Left renal cortex interstitium (tissue), 4 donors: Measurements from ENCODE around the gene PCDHGC5. TPM values are rescaled to one million over a fixed set of nuclear protein-coding genes. Genes with fewer than 3 reads are reported as not detected.
A peak's percentile ranks its signal among the peaks of the same experiment; 100 is the strongest.

ENCODE experiments used
- DNase-seq, 4 donors: peaks; one replicate each; pipeline ENCODE4 v3.0.0-alpha.2; 2013; ENCODE audit warnings: low read depth in 4 of 4, low spot score in 2 of 4, missing footprints in 1 of 4
- polyA plus RNA-seq, 4 donors: library from polyadenylated mRNA; unstranded; fragments of 120-200 nt; gene quantifications; one replicate each; pipeline ENCODE4 v1.2.1, GENCODE V29; 2013; ENCODE audit not compliant: insufficient read length in 4 of 4

Gene PCDHGC5
- polyA plus RNA-seq, result 1 to 10 TPM in 1 of 4 donors, under 1 TPM in 3; 0.22 to 1.1 (median 0.55) TPM

DNA sequence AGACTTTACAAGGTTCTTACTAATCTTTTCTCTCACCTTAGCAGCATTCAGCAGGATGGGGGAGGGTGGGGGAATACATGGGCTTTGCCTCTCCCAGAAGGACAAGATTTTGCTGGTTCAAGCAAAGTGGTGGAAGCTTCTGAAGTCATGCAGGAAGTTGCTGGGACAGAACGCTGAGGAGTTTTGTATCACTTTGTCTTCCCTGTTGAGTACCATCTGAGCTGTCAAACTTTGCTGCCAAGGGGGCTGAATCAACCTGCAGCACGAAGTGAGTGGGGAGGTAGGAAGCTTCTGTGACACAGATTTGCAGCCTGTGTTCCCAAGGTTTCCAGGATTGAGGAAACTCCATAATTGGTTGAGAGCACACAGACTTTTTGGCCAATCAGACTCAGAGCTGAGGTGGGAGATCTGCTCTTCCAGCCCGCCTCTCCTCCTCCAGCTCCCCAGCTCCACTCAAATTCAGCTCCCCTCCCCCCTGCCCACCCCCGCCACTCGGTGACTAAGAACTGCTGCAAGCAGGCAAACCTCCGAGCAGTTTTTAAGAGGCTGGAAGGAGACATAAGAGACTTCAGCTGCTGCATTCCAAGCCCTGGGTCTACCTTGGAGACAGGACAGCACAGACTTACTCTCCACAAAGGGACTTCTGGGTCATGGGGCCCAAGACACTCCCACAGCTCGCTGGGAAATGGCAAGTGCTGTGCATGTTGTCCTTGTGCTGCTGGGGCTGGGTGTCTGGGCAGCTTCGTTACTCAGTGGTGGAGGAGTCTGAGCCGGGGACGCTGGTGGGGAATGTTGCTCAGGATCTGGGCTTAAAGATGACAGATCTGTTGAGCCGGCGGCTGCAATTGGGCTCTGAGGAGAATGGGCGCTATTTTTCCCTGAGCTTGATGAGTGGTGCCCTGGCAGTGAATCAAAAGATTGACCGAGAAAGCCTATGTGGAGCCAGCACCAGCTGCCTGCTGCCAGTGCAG lies at the start of gene PCDHGC5:
Gene PCDHGC5 (plus strand): TSS at position 491 of the 971 bp plus-strand sequence. CDS start 160 bp downstream, at position 651.
- DNase-seq, result no peak

- no peak for DNase-seq
Measured at GRCh38 chr5:141439411-141440141, 49.3 kb upstream of the PCDHGC5 start.

- no peak for DNase-seq
Measured at GRCh38 chr5:141440341-141440740, 48.5 kb upstream of the PCDHGC5 start.

GRCh38 chr5:141441571-141442170 lies 47.2 kb upstream of the PCDHGC5 start:
- no peak for DNase-seq

DNA sequence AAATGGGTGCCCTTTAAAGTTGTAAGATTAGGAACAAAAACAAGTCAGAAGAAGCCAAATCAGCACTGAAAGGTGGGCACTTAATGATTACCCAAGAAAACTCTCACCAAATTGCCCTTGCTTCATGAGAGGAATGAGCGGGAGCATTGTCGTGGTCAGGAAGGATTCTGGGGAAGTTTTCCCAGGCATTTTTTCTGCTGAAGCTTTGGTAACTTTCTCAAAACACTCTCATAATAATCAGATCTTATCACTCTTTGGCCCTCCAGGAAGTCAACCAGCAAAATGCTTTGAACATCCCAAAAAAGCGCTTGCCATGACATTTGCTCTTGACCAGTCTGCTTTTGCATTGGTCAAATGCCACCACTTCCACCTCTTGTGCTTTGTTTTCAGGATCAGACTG lies 23.5 kb upstream of the PCDHGC5 start:
- no peak for DNase-seq

DNA sequence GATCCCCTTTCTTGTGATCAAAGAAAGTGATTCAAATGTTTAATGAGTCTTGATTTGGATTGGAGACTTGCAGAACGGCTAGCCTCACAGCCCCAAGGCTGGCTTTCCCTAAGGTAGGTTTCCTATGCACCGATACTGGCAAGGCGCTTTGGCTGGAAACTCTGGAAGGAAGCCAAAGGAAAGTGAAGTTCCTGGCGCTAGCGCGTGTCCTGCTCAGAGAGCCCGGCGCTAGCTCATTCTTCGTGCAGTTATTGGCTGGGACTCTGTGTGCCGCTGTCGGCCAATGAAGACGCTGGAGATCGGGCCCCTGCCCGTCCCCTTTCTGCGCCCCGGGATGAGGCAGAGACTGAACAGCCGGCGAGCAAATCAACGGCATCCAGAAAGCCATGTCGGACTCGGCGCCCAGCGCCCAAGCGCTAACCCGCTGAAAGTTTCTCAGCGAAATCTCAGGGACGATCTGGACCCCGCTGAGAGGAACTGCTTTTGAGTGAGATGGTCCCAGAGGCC lies 13.2 kb upstream of the PCDHGC5 start, which contains the start of gene PCDHGC3:
Gene PCDHGC3 (plus strand): TSS at position 342 of the 507 bp plus-strand sequence. CDS start 151 bp downstream, at position 493.
- peak in 3 of 4 donors; percentile 84 to 90 (median 88) for DNase-seq

DNA sequence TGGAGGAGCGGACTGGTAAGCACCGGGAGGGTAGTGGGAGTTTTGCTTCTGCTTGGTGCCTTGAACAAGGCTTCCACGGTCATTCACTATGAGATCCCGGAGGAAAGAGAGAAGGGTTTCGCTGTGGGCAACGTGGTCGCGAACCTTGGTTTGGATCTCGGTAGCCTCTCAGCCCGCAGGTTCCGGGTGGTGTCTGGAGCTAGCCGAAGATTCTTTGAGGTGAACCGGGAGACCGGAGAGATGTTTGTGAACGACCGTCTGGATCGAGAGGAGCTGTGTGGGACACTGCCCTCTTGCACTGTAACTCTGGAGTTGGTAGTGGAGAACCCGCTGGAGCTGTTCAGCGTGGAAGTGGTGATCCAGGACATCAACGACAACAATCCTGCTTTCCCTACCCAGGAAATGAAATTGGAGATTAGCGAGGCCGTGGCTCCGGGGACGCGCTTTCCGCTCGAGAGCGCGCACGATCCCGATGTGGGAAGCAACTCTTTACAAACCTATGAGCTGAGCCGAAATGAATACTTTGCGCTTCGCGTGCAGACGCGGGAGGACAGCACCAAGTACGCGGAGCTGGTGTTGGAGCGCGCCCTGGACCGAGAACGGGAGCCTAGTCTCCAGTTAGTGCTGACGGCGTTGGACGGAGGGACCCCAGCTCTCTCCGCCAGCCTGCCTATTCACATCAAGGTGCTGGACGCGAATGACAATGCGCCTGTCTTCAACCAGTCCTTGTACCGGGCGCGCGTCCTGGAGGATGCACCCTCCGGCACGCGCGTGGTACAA lies 12.6 kb upstream of the PCDHGC5 start:
- peak in 2 of 4 donors; percentile 82 for DNase-seq

GRCh38 chr5:141477044-141477575 lies 11.8 kb upstream of the PCDHGC5 start:
- no peak for DNase-seq

GRCh38 chr5:141477815-141478214 lies 11.1 kb upstream of the PCDHGC5 start:
- no peak for DNase-seq

DNA sequence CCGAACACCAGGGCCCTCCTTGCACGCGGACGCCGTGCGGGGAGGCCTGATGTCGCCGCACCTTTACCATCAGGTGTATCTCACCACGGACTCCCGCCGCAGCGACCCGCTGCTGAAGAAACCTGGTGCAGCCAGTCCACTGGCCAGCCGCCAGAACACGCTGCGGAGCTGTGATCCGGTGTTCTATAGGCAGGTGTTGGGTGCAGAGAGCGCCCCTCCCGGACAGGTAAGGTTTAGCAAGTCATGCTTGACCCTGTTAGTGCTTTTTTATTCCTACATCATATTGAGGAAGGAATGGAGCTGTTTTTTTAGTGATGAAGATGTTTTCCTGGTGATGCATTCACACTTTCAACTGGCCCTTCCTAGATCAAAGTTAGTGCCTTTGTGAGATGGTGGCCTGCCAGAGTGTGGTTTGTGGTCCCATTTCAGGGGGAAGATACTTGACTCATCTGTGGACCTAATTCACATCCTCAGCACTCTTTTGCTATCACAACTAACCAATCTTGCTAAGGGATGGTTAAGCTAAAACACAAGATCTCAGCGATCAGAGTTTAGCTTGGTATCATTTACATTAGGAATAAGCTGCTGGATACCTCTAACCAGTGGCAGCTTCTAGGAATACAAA lies 10.4 kb upstream of the PCDHGC5 start:
- DNase-seq, result no peak

GRCh38 chr5:141479776-141480175 lies 9.1 kb upstream of the PCDHGC5 start:
- no peak for DNase-seq

DNA sequence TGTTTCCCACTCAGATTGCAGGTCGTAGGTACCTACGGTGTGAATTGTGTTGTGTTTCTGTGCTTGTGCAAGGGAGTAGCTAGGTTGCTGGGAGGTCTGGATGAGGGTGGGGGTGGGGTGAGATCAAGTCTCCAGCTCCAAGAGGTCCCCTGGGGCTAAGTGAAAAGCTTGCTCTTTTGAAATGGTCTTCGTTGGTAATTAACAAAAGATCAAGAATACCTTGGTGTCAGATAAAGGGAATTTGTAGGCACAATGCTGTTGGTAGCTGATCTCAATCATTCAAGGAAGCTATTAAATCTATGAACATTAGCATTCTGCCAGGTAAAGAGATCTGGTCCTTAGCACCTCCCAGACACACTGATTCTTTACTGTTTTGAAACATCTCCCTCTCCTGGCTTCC lies 5.0 kb upstream of the PCDHGC5 start:
- DNase-seq, result no peak

- no peak for DNase-seq
Measured at GRCh38 chr5:141484310-141484640, 4.6 kb upstream of the PCDHGC5 start.

GRCh38 chr5:141484641-141485311 lies 4.1 kb upstream of the PCDHGC5 start, which contains the start of gene PCDHGC4:
TSS of gene PCDHGC4 (plus strand) at chr5:141485030. CDS start at chr5:141485174, 144 bp downstream.
- no peak for DNase-seq

GRCh38 chr5:141485321-141486055 lies 3.4 kb upstream of the PCDHGC5 start:
- DNase-seq, result no peak

DNA sequence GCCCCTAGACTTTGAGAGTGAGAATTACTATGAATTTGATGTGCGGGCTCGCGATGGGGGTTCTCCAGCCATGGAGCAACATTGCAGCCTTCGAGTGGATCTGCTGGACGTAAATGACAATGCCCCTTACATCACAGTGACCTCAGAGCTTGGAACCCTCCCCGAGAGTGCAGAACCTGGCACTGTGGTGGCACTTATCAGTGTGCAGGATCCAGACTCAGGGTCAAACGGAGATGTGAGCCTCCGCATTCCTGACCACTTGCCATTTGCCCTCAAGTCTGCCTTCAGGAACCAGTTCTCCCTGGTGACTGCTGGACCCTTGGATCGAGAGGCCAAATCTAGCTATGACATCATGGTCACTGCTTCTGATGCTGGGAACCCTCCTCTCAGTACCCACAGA lies 2.8 kb upstream of the PCDHGC5 start:
- DNase-seq, result no peak

DNA sequence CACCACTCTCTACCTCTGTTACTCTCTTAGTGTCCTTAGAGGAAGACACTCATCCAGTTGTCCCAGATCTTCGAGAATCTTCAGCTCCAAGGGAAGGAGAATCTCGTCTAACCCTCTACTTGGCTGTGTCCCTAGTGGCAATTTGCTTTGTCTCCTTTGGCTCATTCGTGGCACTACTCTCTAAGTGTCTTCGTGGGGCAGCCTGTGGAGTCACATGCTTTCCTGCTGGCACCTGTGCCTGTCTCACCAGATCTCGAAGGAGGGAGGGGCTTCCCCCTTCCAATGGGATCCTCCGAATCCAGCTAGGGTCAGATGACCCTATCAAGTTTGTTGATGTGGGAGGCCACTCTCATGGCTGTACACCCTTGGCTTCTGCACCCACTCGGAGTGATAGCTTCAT lies 1.8 kb upstream of the PCDHGC5 start:
- DNase-seq, result no peak

DNA sequence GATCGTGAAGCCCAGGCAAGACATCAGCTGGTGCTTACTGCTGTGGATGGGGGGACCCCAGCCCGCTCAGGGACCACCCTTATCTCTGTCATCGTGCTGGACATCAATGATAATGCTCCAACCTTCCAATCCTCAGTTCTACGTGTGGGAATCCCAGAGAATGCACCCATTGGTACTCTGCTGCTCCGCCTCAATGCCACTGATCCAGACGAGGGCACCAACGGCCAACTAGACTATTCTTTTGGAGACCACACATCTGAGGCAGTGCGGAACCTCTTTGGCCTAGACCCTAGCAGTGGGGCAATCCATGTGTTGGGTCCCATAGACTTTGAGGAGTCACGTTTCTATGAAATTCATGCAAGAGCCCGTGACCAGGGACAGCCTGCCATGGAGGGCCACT lies 960 bp downstream of the PCDHGC5 start:
- no peak for DNase-seq
